K562 (cell line): ENCODE data around the gene LAPTM5. TPM values are rescaled to one million over a fixed set of nuclear protein-coding genes. Genes with fewer than 3 reads are reported as not detected.
A peak's percentile ranks its signal among the peaks of the same experiment; 100 is the strongest.

Experiments used
- ATAC-seq: fragments of 200-7000 bp; cut with Tn5 transposase; 3 replicates; pipeline ENCODE4 v1.9.1; 2020; ENCODE audit warnings: moderate library complexity
- BruUV-seq: library from RNA; stranded (reverse); fragments of 400-500 nt; replicated peaks from 2 replicates; lab custom pipeline; 2021; lab: Mats Ljungman, UMichigan
- CTCF ChIA-PET: fragments of 300-600 bp; formaldehyde crosslinking; extraction: SDS; loops from one replicate; lab custom pipeline; 2021; ENCODE audit warnings: low intra/inter-chr PET ratio; lab: Yijun Ruan, JAX
- POLR2A ChIA-PET: fragments of 300-600, 350-650 bp; sonication (Branson Sonifier 250); formaldehyde crosslinking; extraction: SDS; loops from one replicate; lab custom pipeline; 2021; ENCODE audit warnings: antibody characterized with exemption, inconsistent platforms; lab: Yijun Ruan, JAX
- DNase-seq, 4 experiments: peaks; one replicate each; pipeline versions ENCODE4 v3.0.0 to v3.0.0-alpha.2; 2011 to 2018; ENCODE audit warnings: low spot score in 3 of 4, mixed read lengths in 3 of 4; ENCODE audit errors: extremely low read depth in 1 of 4
- FAIRE-seq: peaks from 2 replicates; lab custom pipeline; 2011; peaks lifted over from hg19 to GRCh38; lab: Jason Lieb, UNC
- H2AFZ ChIP-seq: 2 replicates; pipeline ENCODE4 v1.6.0; 2011; ENCODE audit warnings: low read depth, low read length, control low read depth, inconsistent platforms
- H3K27ac ChIP-seq: fragments of 200-600 bp; 3 replicates; pipeline ENCODE4 v1.8.0; 2011; ENCODE audit warnings: low read depth, mild to moderate bottlenecking, control low read depth, inconsistent platforms, low read length, moderate library complexity, mixed read lengths; ENCODE audit errors: extremely low read depth
- H3K27me3 ChIP-seq, 2 experiments: fragments of 300-600 bp in 1 of 2; 2 replicates in 1 of 2; 3 replicates in 1 of 2; pipeline versions ENCODE4 v1.6.0 to v1.8.0; 2011; ENCODE audit warnings: inconsistent platforms in 2 of 2, low read length in 2 of 2, mild to moderate bottlenecking in 1 of 2, mixed read lengths in 1 of 2, moderate library complexity in 1 of 2; ENCODE audit not compliant: control insufficient read depth in 2 of 2, insufficient read depth in 2 of 2
- H3K36me3 ChIP-seq: fragments of 300-600 bp; 3 replicates; pipeline ENCODE4 v1.8.0; 2011; ENCODE audit warnings: mild to moderate bottlenecking, low read length, inconsistent platforms; ENCODE audit not compliant: control insufficient read depth, insufficient read depth
- H3K4me1 ChIP-seq, 2 experiments: fragments of 200-600 bp in 1 of 2; replicated peaks in 1 of 2; 2 replicates in 1 of 2; 3 replicates in 1 of 2; pipeline versions ENCODE4 v1.5.1 to v1.8.0; 2011; ENCODE audit warnings: inconsistent platforms in 2 of 2, low read length in 2 of 2, mild to moderate bottlenecking in 1 of 2, mixed read lengths in 1 of 2, moderate library complexity in 1 of 2; ENCODE audit not compliant: control insufficient read depth in 2 of 2, insufficient read depth in 2 of 2
- H3K4me2 ChIP-seq: 2 replicates; pipeline ENCODE4 v1.6.1; 2011; ENCODE audit warnings: low read length, control low read depth, inconsistent platforms, mixed read lengths; ENCODE audit not compliant: insufficient read depth
- H3K4me3 ChIP-seq: fragments of 200-600 bp; sonication (generic), shearing (Covaris generic); 2 replicates; pipeline ENCODE4 v1.5.1; 2016; ENCODE audit warnings: control low read depth, inconsistent platforms
- H3K79me2 ChIP-seq: fragments of 200-600 bp; 3 replicates; pipeline ENCODE4 v1.8.0; 2011; ENCODE audit warnings: low read length, inconsistent platforms; ENCODE audit not compliant: control insufficient read depth, insufficient read depth
- H3K9ac ChIP-seq, 2 experiments: 2 replicates each; pipeline versions ENCODE4 v1.6.0 to v1.6.1; 2011; ENCODE audit warnings: low read depth in 2 of 2, low read length in 2 of 2, control low read depth in 1 of 2, inconsistent platforms in 1 of 2, mild to moderate bottlenecking in 1 of 2, mixed read lengths in 1 of 2; ENCODE audit not compliant: insufficient read depth in 1 of 2
- H3K9me1 ChIP-seq: one replicate; pipeline ENCODE4 v1.6.0; 2011; ENCODE audit warnings: inconsistent platforms, mild to moderate bottlenecking, low read length, moderate library complexity; ENCODE audit not compliant: control insufficient read depth, insufficient read depth
- H3K9me3 ChIP-seq: replicated peaks from 2 replicates; pipeline ENCODE4 v1.5.1; 2011; ENCODE audit warnings: low read depth, low read length, inconsistent platforms; ENCODE audit not compliant: control insufficient read depth, insufficient read depth
- H4K20me1 ChIP-seq: replicated peaks from 2 replicates; pipeline ENCODE4 v1.6.1; 2011; ENCODE audit warnings: low read length, inconsistent platforms, mixed read lengths; ENCODE audit not compliant: control insufficient read depth, insufficient read depth
- C11orf30 ChIP-seq: fragments of 450-650 bp; IDR thresholded peaks from 2 replicates; pipeline ENCODE4 v1.6.1; 2016; ENCODE audit warnings: low read depth, mild to moderate bottlenecking
- ELK1 ChIP-seq: sonication (generic); formaldehyde crosslinking; IDR thresholded peaks from 2 replicates; pipeline ENCODE4 v1.8.1; 2022; ENCODE audit warnings: missing genetic modification reagents
- FUS ChIP-seq: fragments of 200-400 bp; formaldehyde crosslinking; optimal IDR thresholded peaks from 2 replicates; pipeline ENCODE3; 2017; ENCODE audit warnings: low read depth, low read length
- GATA2 ChIP-seq: sonication (generic); formaldehyde crosslinking; IDR thresholded peaks from 2 replicates; pipeline ENCODE4 v1.4.0; 2020; ENCODE audit warnings: mild to moderate bottlenecking, missing genetic modification reagents
- GTF2E2 ChIP-seq: fragments of 200-800 bp; sonication (Bioruptor generic); IDR thresholded peaks from 2 replicates; pipeline ENCODE4 v1.6.1; 2016; ENCODE audit warnings: missing genetic modification characterization, missing compliant biosample characterization
- MECOM ChIP-seq: fragments of 250-450 bp; sonication (Bioruptor Pico); IDR thresholded peaks from 2 replicates; pipeline ENCODE4 v1.8.0; 2022; ENCODE audit warnings: inconsistent platforms
- NCOA2 ChIP-seq, 2 experiments: fragments of 450-650 bp; IDR thresholded peaks; 2 replicates each; pipeline ENCODE4 v1.6.1; 2018; ENCODE audit warnings: mild to moderate bottlenecking in 2 of 2, moderate library complexity in 1 of 2; ENCODE audit not compliant: partially characterized antibody in 2 of 2
- PHF20 ChIP-seq: fragments of 450-650 bp; IDR thresholded peaks from 2 replicates; pipeline ENCODE4 v1.6.1; 2018; ENCODE audit not compliant: partially characterized antibody
- PKNOX1 ChIP-seq: fragments of 450-650 bp; IDR thresholded peaks from 2 replicates; pipeline ENCODE4 v1.6.1; 2016
- PTBP1 ChIP-seq: fragments of 200-400 bp; formaldehyde crosslinking; IDR thresholded peaks from 2 replicates; pipeline ENCODE4 v1.6.1; 2017; ENCODE audit warnings: low read depth, low read length
- RAD21 ChIP-seq, 2 experiments: fragments of 250-450 bp in 1 of 2; fragments of 450-650 bp in 1 of 2; sonication (Bioruptor Pico) in 1 of 2; formaldehyde crosslinking in 1 of 2; IDR thresholded peaks in 1 of 2; conservative IDR thresholded peaks in 1 of 2; 2 replicates each; pipeline versions ENCODE4 v1.4.0 to v1.8.0; 2020 to 2022; ENCODE audit warnings: mild to moderate bottlenecking in 2 of 2, moderate library complexity in 1 of 2
- SFPQ ChIP-seq: fragments of 200-400 bp; formaldehyde crosslinking; IDR thresholded peaks from 2 replicates; pipeline ENCODE4 v1.6.1; 2017; ENCODE audit warnings: mild to moderate bottlenecking, low read depth, low read length, moderate library complexity
- TEAD1 ChIP-seq, 2 experiments: fragments of 450-650 bp in 1 of 2; sonication (generic) in 1 of 2; formaldehyde crosslinking; IDR thresholded peaks; 2 replicates each; pipeline versions ENCODE4 v1.4.0 to v1.8.0; 2020 to 2022; ENCODE audit warnings: mild to moderate bottlenecking in 2 of 2, missing genetic modification reagents in 1 of 2
- WHSC1 ChIP-seq: IDR thresholded peaks from one replicate; pipeline ENCODE4 v1.6.1; 2012; ENCODE audit warnings: low read length, control low read depth, inconsistent platforms
- ZBTB17 ChIP-seq: fragments of 450-650 bp; formaldehyde crosslinking; IDR thresholded peaks from 2 replicates; pipeline ENCODE4 v1.4.0; 2020; ENCODE audit warnings: mild to moderate bottlenecking
- ZBTB8A ChIP-seq: fragments of 450-650 bp; IDR thresholded peaks from 2 replicates; pipeline ENCODE4 v1.6.1; 2018; ENCODE audit warnings: mild to moderate bottlenecking, moderate library complexity; ENCODE audit not compliant: partially characterized antibody
- ZEB2 ChIP-seq: fragments of 450-650 bp; IDR thresholded peaks from 2 replicates; pipeline ENCODE4 v1.6.1; 2016
- WGBS: fragments of 100-300 bp; shearing (Covaris generic); methylation state at CpG from one replicate; pipeline ENCODE4 v1.1.6; 2016; ENCODE audit warnings: low coverage, mixed read lengths; ENCODE audit not compliant: insufficient coverage; ENCODE audit errors: missing lambda C conversion rate; 5-methylcytosine and 5-hydroxymethylcytosine counted together
- in situ Hi-C: fragments of 300-500 bp; cut with MboI; formaldehyde crosslinking; loops from 4 replicates; pipeline ENCODE4 v1.15.0; 2018; ENCODE audit warnings: inconsistent platforms, mixed read lengths
- intact Hi-C: fragments of 100-400 bp; cut with micrococcal nuclease; formaldehyde crosslinking; loops from 2 replicates; pipeline ENCODE4 v1.14.2; 2022
- polyA plus RNA-seq, 8 experiments: library from polyadenylated mRNA; depleted of rRNA in 4 of 8; stranded (reverse) in 5 of 8; unstranded in 3 of 8; fragments of >200 nt; fragmentation: Nextera tagmentation in 2 of 8; fragmentation: Illumina TruSeq in 1 of 8; extraction: Ambion mirVana in 2 of 8; extraction: Trizol in 1 of 8; gene quantifications; 2 replicates each; pipeline versions ENCODE4 v1.2.1 to v1.2.3, GENCODE V29; 2011 to 2014; ENCODE audit warnings: inconsistent platforms in 1 of 8, missing spikeins in 1 of 8
- total RNA-seq, 7 experiments: library from RNA; depleted of rRNA in 6 of 7; stranded (reverse); fragments of >200 nt in 6 of 7; fragmentation: Illumina TruSeq in 2 of 7; extraction: Trizol in 2 of 7; gene quantifications; 2 replicates each; pipeline versions ENCODE4 v1.2.1 to v1.2.3, GENCODE V29; 2011 to 2021; ENCODE audit warnings: low replicate concordance in 1 of 7

Gene LAPTM5
- total and polyA plus RNA-seq, 9 of the 15 experiments (the other 6 are each of a cell fraction or from before 2014, with no cell fraction given) = 2.4 to 47.3 (median 20.3) TPM

GRCh38 chr1:30779294-30780071 lies 21.9 kb upstream of the LAPTM5 start (continued):
- TF ChIP-seq SFPQ (no peak), PHF20 (no peak)

GRCh38 chr1:30778979-30779293 lies 21.4 kb upstream of the LAPTM5 start:
- peaks cover 68% of the 10 kb centered on the region in 2 experiments for H3K4me1 ChIP-seq
- H4K20me1 ChIP-seq = no peaks in the 10 kb centered on the region
- in situ Hi-C loops = loop anchor here (5.0 kb wide), 1 partner anchor 62 kb away; no protein-coding TSS in a partner anchor
- POLR2A ChIA-PET = interaction anchor here (0.6 to 4.9 kb wide), 23 partner anchors 10 to 181 kb away, joined by 3 to 117 read pairs (median 5); partner anchors contain the start of genes LAPTM5 and MATN1
- H3K9me3 ChIP-seq = no peaks in the 10 kb centered on the region
- intact Hi-C loops = loop anchor here (1.0 to 10.0 kb wide), 7 partner anchors 10 to 1544 kb away; partner anchors contain the start of genes MECR and PTPRU
- CTCF ChIA-PET = interaction anchor here (0.8 to 8.4 kb wide), 5 partner anchors 51 to 151 kb away, joined by 3 to 187 read pairs (median 5); partner anchors contain the start of genes MATN1 and SDC3
- H3K4me2 ChIP-seq = peak overlapping the region; percentile 90
- H2AFZ ChIP-seq = no peak overlapping the region
- peak; percentile 35 for ATAC-seq
- no peaks in the 10 kb centered on the region for H3K36me3 ChIP-seq
- peak overlapping the region; percentile 82 to 84 for H3K9ac ChIP-seq
- H3K27ac ChIP-seq = peak overlapping the region; percentile 93
- peak overlapping the region; percentile 19 for H3K4me3 ChIP-seq
- H3K9me1 ChIP-seq = peaks cover 4% of the 10 kb centered on the region
- DNase-seq = peak in 1 of 4 experiments; percentile 72
- no peak for FAIRE-seq
- BruUV-seq = TSS peak; percentile 99
- peaks cover 8% of the 10 kb centered on the region; the same call in 2 of the 3 replicates for H3K79me2 ChIP-seq
- 3% methylated on average over 6 of the region's 6 CpGs for WGBS
- H3K27me3 ChIP-seq = no peaks in the 10 kb centered on the region
- no peak for TF ChIP-seq PTBP1
- TF ChIP-seq TEAD1 (CRISPR knock-in tag; IDR thresholded peaks at IDR 0.05) = no peak; a peak in 1 of 4 replicates
- no peak for TF ChIP-seq ZBTB8A
- TF ChIP-seq ZBTB17 (CRISPR knock-in tag) = no peak
- TF ChIP-seq ELK1 (CRISPR knock-in tag) = no peak
- peak; percentile 67; the same call in 1 of the 2 replicates for TF ChIP-seq MECOM
- TF ChIP-seq GATA2 (CRISPR knock-in tag) = no peak
- no peak for TF ChIP-seq NCOA2 (IDR thresholded peaks at IDR 0.05; ENCODE audit: partially characterized antibody in 2 of 2)
- no peak for TF ChIP-seq PKNOX1
- no peak for TF ChIP-seq FUS
- peak; percentile 91; the same call in 1 of the 2 replicates for TF ChIP-seq GTF2E2 (tag)
- TF ChIP-seq C11orf30 = no peak
- TF ChIP-seq ZEB2 = no peak
- TF ChIP-seq WHSC1 = no peak
- TF ChIP-seq RAD21 (CRISPR knock-in tag; conservative IDR thresholded peaks at IDR 0.05 in 1 of 2, IDR thresholded peaks at IDR 0.05 in 1 of 2) = no peak; a peak in 1 of 4 replicates
